Measurements from ENCODE around the gene AIG1. TPM values are rescaled to one million over a fixed set of nuclear protein-coding genes. Genes with fewer than 3 reads are reported as not detected.

The AIG1 gene
- polyA plus RNA-seq, 1 of the 3 experiments (the other 2 are of a cell fraction) = 36.8 TPM

GRCh38 chr6:143385636-143386035 lies 324.9 kb downstream of the AIG1 start:
- H3K4me3 ChIP-seq (ENCODE audit: low read depth in 2 of 2, low read length in 1 of 2) = no peak overlapping the region
- no peak overlapping the region for H2AFZ ChIP-seq (ENCODE audit: low read depth)
- TF ChIP-seq ELF1 (IDR thresholded peaks at IDR 0.05) = no peak
- TF ChIP-seq SIN3A (IDR thresholded peaks at IDR 0.05; ENCODE audit: borderline replicate concordance, low read depth, low read length) = no peak
- no peak for TF ChIP-seq RAD21 (IDR thresholded peaks at IDR 0.05; ENCODE audit: low read length)
- TF ChIP-seq ZBTB33 (IDR thresholded peaks at IDR 0.05; ENCODE audit: borderline replicate concordance, low read depth) = no peak
- no peak for TF ChIP-seq MEF2A (IDR thresholded peaks at IDR 0.05; ENCODE audit: borderline replicate concordance, low read depth)
- no peak for TF ChIP-seq USF1 (IDR thresholded peaks at IDR 0.05; ENCODE audit: borderline replicate concordance, low read depth)
- no peak for TF ChIP-seq TCF12 (IDR thresholded peaks at IDR 0.05)
- no peak for TF ChIP-seq FOSL2 (IDR thresholded peaks at IDR 0.05; ENCODE audit: borderline replicate concordance, low read depth)
- no peak for TF ChIP-seq FOXM1 (IDR thresholded peaks at IDR 0.05; ENCODE audit: low read depth)
- TF ChIP-seq SMC3 (IDR thresholded peaks at IDR 0.05; ENCODE audit: low read depth, low read length) = no peak
- no peak for TF ChIP-seq PBX3 (IDR thresholded peaks at IDR 0.05)
- no peak for TF ChIP-seq JUND (IDR thresholded peaks at IDR 0.05)
- H3K79me2 ChIP-seq (ENCODE audit: insufficient read depth) = no peaks in the 10 kb centered on the region
- no peak overlapping the region for H3K4me2 ChIP-seq
- no peaks in the 10 kb centered on the region; a peak in 1 of 4 replicates for H3K4me1 ChIP-seq (ENCODE audit: control insufficient read depth in 1 of 2, insufficient read depth in 2 of 2, low read depth in 1 of 2, low read length in 1 of 2)
- DNase-seq = no peak
- ChIA-PET CTCF (no interaction called here), POLR2A (no interaction called here)
- no peak overlapping the region for H3K9ac ChIP-seq
- no peaks in the 10 kb centered on the region for H3K9me3 ChIP-seq
- H4K20me1 ChIP-seq (ENCODE audit: insufficient read depth) = no peaks in the 10 kb centered on the region
- no peaks in the 10 kb centered on the region for H3K36me3 ChIP-seq (replicated peaks in 1 of 2; ENCODE audit: control insufficient read depth in 1 of 2, insufficient read depth in 2 of 2, low read length in 1 of 2)
- no peaks in the 10 kb centered on the region for H3F3A ChIP-seq (replicated peaks; ENCODE audit: insufficient read depth)
- no peak overlapping the region for H3K27ac ChIP-seq (ENCODE audit: low read depth in 2 of 2, low read length in 1 of 2)
- WGBS (ENCODE audit: low lambda C conversion rate) = 66% methylated on average over 2 of the region's 2 CpGs
- no peaks in the 10 kb centered on the region for H3K9me2 ChIP-seq
- H3K27me3 ChIP-seq (ENCODE audit: insufficient read depth) = no peaks in the 10 kb centered on the region

GRCh38 chr6:143390278-143390677 lies 329.6 kb downstream of the AIG1 start:
- no peak overlapping the region for H2AFZ ChIP-seq (ENCODE audit: low read depth)
- H3K4me2 ChIP-seq = no peak overlapping the region
- H3K4me1 ChIP-seq (ENCODE audit: control insufficient read depth in 1 of 2, insufficient read depth in 2 of 2, low read depth in 1 of 2, low read length in 1 of 2) = no peaks in the 10 kb centered on the region; a peak in 1 of 4 replicates
- H3K9me3 ChIP-seq = no peaks in the 10 kb centered on the region
- H3F3A ChIP-seq (replicated peaks; ENCODE audit: insufficient read depth) = no peaks in the 10 kb centered on the region
- no peak overlapping the region for H3K9ac ChIP-seq
- DNase-seq = no peak
- WGBS (ENCODE audit: low lambda C conversion rate) = 57% methylated on average over 3 of the region's 3 CpGs
- H3K27ac ChIP-seq (ENCODE audit: low read depth in 2 of 2, low read length in 1 of 2) = no peak overlapping the region
- CTCF ChIA-PET = no interaction called here
- H3K4me3 ChIP-seq (ENCODE audit: low read depth in 2 of 2, low read length in 1 of 2) = no peak overlapping the region
- H4K20me1 ChIP-seq (ENCODE audit: insufficient read depth) = no peaks in the 10 kb centered on the region
- H3K36me3 ChIP-seq (replicated peaks in 1 of 2; ENCODE audit: control insufficient read depth in 1 of 2, insufficient read depth in 2 of 2, low read length in 1 of 2) = no peaks in the 10 kb centered on the region
- POLR2A ChIA-PET = no interaction called here
- H3K27me3 ChIP-seq (ENCODE audit: insufficient read depth) = no peaks in the 10 kb centered on the region
- no peaks in the 10 kb centered on the region for H3K79me2 ChIP-seq (ENCODE audit: insufficient read depth)
- H3K9me2 ChIP-seq = no peaks in the 10 kb centered on the region
- TF ChIP-seq MAX (IDR thresholded peaks at IDR 0.05; ENCODE audit: low read depth) (no peak), RAD21 (IDR thresholded peaks at IDR 0.05; ENCODE audit: low read length) (no peak), ELF1 (IDR thresholded peaks at IDR 0.05) (no peak), FOXJ3 (CRISPR knock-in tag; IDR thresholded peaks at IDR 0.05) (no peak), RXRA (IDR thresholded peaks at IDR 0.05; ENCODE audit: borderline replicate concordance, low read depth) (no peak), USF1 (IDR thresholded peaks at IDR 0.05; ENCODE audit: borderline replicate concordance, low read depth) (no peak), REST (IDR thresholded peaks at IDR 0.05; ENCODE audit: low read depth, low read length) (no peak), POLR2AphosphoS5 (IDR thresholded peaks at IDR 0.05; ENCODE audit: low read depth, low read length) (no peak), EZH2phosphoT487 (IDR thresholded peaks at IDR 0.05; ENCODE audit: borderline replicate concordance, low read depth) (no peak), FOSL2 (IDR thresholded peaks at IDR 0.05; ENCODE audit: borderline replicate concordance, low read depth) (no peak), NRF1 (IDR thresholded peaks at IDR 0.05; ENCODE audit: low read depth, low read length) (no peak)
